Mucosa of rectum (tissue), 2 donors: ENCODE data around the gene ACVR1C.
"Not testable (repeated sequence)": the region's sequence is repeated elsewhere in the genome, so short reads cannot be mapped to it uniquely, and the experiment has no call there.

Source experiments
- H3K27ac ChIP-seq, 2 donors: one replicate each; pipeline ENCODE4 v1.7.0; 2013; ENCODE audit warnings: inconsistent platforms in 2 of 2, low read depth in 2 of 2, low read length in 2 of 2
- H3K27me3 ChIP-seq, 2 donors: one replicate each; pipeline ENCODE4 v1.7.0; 2013; ENCODE audit warnings: low read length in 2 of 2; ENCODE audit not compliant: control insufficient read depth in 2 of 2, insufficient read depth in 2 of 2
- H3K36me3 ChIP-seq, 2 donors: one replicate each; pipeline ENCODE4 v1.7.0; 2013; ENCODE audit warnings: low read length in 2 of 2; ENCODE audit not compliant: control insufficient read depth in 2 of 2, insufficient read depth in 2 of 2
- H3K4me1 ChIP-seq, 2 donors: one replicate each; pipeline ENCODE4 v1.7.0; 2013; ENCODE audit warnings: low read length in 2 of 2, mild to moderate bottlenecking in 1 of 2; ENCODE audit not compliant: control insufficient read depth in 2 of 2, insufficient read depth in 2 of 2
- H3K4me3 ChIP-seq, 2 donors: one replicate each; pipeline ENCODE4 v1.7.0; 2013; ENCODE audit warnings: low read length in 2 of 2
- H3K9ac ChIP-seq, 2 donors: one replicate each; pipeline ENCODE4 v1.7.0; 2013; ENCODE audit warnings: low read length in 2 of 2, low read depth in 1 of 2, mild to moderate bottlenecking in 1 of 2
- H3K9me3 ChIP-seq, 2 donors: one replicate each; pipeline ENCODE4 v1.7.0; 2013; ENCODE audit warnings: low read length in 2 of 2; ENCODE audit not compliant: control insufficient read depth in 2 of 2
- donor health status: healthy.
- donor health status: Normal muscosa, but diverticular disease.

ACVR1C gene

GRCh38 chr2:157540102-157540501 is 88.6 kb downstream of the ACVR1C start:
- no peaks in the 10 kb centered on the region for H3K27me3 ChIP-seq
- H3K36me3 ChIP-seq, result peaks cover 0 to 2% of the 10 kb centered on the region in 2 donors
- H3K9ac ChIP-seq, result no peak overlapping the region
- no peak overlapping the region for H3K27ac ChIP-seq
- H3K4me1 ChIP-seq, result no peaks in the 10 kb centered on the region
- H3K4me3 ChIP-seq, result no peak overlapping the region
- no peaks in the 10 kb centered on the region for H3K9me3 ChIP-seq

GRCh38 chr2:157538064-157538463 is 90.6 kb downstream of the ACVR1C start:
- H3K9ac ChIP-seq, result no peak overlapping the region
- no peaks in the 10 kb centered on the region for H3K9me3 ChIP-seq
- no peaks in the 10 kb centered on the region for H3K4me1 ChIP-seq
- H3K27me3 ChIP-seq, result no peaks in the 10 kb centered on the region
- H3K27ac ChIP-seq, result no peak overlapping the region
- H3K4me3 ChIP-seq, result no peak overlapping the region
- peaks cover 0 to 2% of the 10 kb centered on the region in 2 donors for H3K36me3 ChIP-seq

- H3K4me3 ChIP-seq, result no peak overlapping the region
- no peak overlapping the region for H3K9ac ChIP-seq
- peaks cover 0 to 2% of the 10 kb centered on the region in 2 donors for H3K36me3 ChIP-seq
Measured at GRCh38 chr2:157536815-157537214, 91.8 kb downstream of the ACVR1C start.

GRCh38 chr2:157528963-157529751 is 99.5 kb downstream of the ACVR1C start:
- Histone ChIP-seq H3K9me3 (no peaks in the 10 kb centered on the region), H3K36me3 (no peaks in the 10 kb centered on the region), H3K27me3 (no peaks in the 10 kb centered on the region), H3K4me1 (no peaks in the 10 kb centered on the region), H3K9ac (no peak overlapping the region), H3K4me3 (no peak overlapping the region), H3K27ac (no peak overlapping the region)

More at GRCh38 chr2:157536815-157537214, 91.8 kb downstream of the ACVR1C start:
- H3K4me1 ChIP-seq, result no peaks in the 10 kb centered on the region
- no peaks in the 10 kb centered on the region for H3K9me3 ChIP-seq
- no peaks in the 10 kb centered on the region for H3K27me3 ChIP-seq
- no peak overlapping the region for H3K27ac ChIP-seq

DNA sequence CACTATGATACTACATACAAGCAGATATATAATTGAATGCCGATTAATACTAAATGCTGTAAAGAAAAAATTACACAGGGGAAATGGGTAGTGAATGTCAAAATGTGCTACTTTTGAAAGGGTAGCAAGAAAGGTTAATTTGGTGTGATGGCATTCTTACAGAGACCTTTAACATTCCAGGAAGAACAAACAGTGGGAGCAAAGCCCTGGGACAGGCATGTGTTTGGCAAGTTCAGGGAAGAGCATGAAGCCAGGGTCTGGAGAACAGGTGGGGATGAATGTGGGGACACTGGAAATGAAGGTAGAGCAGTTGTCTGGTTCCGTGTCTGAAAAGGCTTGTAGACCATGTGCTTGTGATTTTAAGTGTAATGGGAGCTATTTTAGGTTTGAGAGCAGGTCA is 102.6 kb downstream of the ACVR1C start:
- H3K36me3 ChIP-seq, result no peaks in the 10 kb centered on the region
- no peak overlapping the region for H3K27ac ChIP-seq
- no peaks in the 10 kb centered on the region for H3K27me3 ChIP-seq
- H3K4me1 ChIP-seq, result no peaks in the 10 kb centered on the region
- no peak overlapping the region for H3K9ac ChIP-seq
- no peak overlapping the region for H3K4me3 ChIP-seq
- H3K9me3 ChIP-seq, result no peaks in the 10 kb centered on the region

DNA sequence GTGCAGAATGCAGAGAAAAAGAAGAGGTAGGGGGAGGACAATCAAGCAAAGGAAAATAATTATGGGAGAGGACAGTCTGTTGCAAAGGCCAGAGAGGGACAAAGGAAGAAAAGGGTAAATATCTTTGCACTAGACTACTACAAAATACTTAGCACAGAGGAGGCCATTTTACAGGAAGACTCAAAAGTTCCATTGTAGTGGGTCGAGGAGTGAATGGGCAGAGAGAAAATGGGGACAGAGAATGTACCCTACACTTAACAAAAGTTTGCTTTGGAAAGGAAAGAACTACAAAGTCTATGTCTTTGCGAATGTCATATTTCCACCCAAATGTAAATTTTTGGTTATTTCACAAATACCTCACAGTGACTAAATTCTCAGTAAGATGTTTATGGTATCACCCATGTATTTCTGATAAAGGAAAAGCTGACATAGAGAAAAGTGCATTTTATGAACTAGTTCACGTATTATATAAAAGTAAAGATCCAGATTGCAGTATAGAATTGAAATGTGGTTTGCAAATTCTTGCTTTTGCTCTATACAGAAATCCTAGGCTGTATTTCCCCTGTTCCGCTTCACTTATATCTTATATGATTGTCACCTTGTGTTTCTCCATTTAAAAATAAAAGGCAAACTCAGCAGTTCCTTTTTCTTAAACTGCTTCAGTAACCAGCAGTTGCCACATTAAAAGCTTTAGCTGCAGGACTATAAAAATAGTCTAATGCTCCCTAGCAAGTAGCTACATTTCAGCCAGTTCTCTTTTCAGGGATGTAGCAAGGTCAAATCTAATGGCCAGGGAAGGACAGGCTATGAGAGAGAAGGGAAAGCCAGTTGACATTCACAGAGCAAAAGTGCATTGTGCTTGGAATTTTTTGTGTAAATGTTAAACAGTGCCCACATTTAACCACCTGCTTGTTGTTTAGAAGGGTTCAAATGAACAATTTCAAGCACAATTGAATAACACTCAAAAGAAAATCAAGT is 105.1 kb downstream of the ACVR1C start:
- Histone ChIP-seq H3K9ac (no peak overlapping the region), H3K27me3 (no peaks in the 10 kb centered on the region), H3K9me3 (no peaks in the 10 kb centered on the region), H3K4me1 (no peaks in the 10 kb centered on the region), H3K4me3 (no peak overlapping the region), H3K27ac (no peak overlapping the region), H3K36me3 (no peaks in the 10 kb centered on the region)

- not testable (repeated sequence) for H3K9me3 ChIP-seq, H3K4me3 ChIP-seq, H3K27me3 ChIP-seq, H3K4me1 ChIP-seq, H3K27ac ChIP-seq, H3K9ac ChIP-seq, H3K36me3 ChIP-seq
Measured at GRCh38 chr2:157514966-157515365, 113.7 kb downstream of the ACVR1C start.

DNA sequence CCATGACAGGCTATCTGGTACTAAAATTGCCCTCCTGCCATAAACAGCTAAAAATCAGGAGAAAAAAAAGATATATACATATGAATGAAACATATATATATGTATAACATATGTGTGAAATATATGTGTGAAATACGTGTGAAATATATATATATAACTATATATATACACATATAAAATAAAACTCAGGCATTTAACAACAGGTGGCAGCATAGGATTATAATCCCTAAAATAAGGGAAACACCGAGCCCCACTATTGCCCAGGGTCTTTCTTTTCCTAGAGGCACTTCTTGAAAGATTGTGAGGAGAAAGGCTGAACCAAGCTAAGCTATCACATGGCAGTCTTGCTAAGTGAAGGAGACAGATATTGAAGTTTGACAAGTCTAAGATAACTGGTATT is 118.9 kb downstream of the ACVR1C start:
- Histone ChIP-seq H3K9ac (no peak overlapping the region), H3K4me3 (no peak overlapping the region), H3K36me3 (no peaks in the 10 kb centered on the region), H3K4me1 (peaks cover 0 to 4% of the 10 kb centered on the region in 2 donors), H3K9me3 (no peaks in the 10 kb centered on the region), H3K27me3 (no peaks in the 10 kb centered on the region), H3K27ac (no peak overlapping the region)

- no peaks in the 10 kb centered on the region for H3K36me3 ChIP-seq
- H3K9me3 ChIP-seq, result no peaks in the 10 kb centered on the region
- no peak overlapping the region for H3K9ac ChIP-seq
- H3K4me3 ChIP-seq, result no peak overlapping the region
- no peaks in the 10 kb centered on the region for H3K27me3 ChIP-seq
- H3K27ac ChIP-seq, result peak overlapping the region in 1 of 2 donors; percentile 34
- H3K4me1 ChIP-seq, result peaks cover 4% of the 10 kb centered on the region in 2 donors
Measured at GRCh38 chr2:157508676-157509075, 120.0 kb downstream of the ACVR1C start.

- H3K4me1 ChIP-seq, result peaks cover 4% of the 10 kb centered on the region in 2 donors
- no peak overlapping the region for H3K9ac ChIP-seq
- no peaks in the 10 kb centered on the region for H3K27me3 ChIP-seq
- H3K4me3 ChIP-seq, result no peak overlapping the region
- H3K27ac ChIP-seq, result no peak overlapping the region
- H3K9me3 ChIP-seq, result no peaks in the 10 kb centered on the region
- no peaks in the 10 kb centered on the region for H3K36me3 ChIP-seq
Measured at GRCh38 chr2:157506586-157506985, 122.1 kb downstream of the ACVR1C start.
